Heart right ventricle (tissue), 16 donors: ENCODE results near the gene CROCC2. TPM values are rescaled to one million over a fixed set of nuclear protein-coding genes. Genes with fewer than 3 reads are reported as not detected.

Experiments
- ATAC-seq, 8 donors: fragments of 200-7000 bp; cut with Tn5 transposase; one replicate each; pipeline ENCODE4 v1.9.1; 2020; ENCODE audit warnings: mild to moderate bottlenecking in 8 of 8, moderate library complexity in 8 of 8, moderate number of reproducible peaks in 1 of 8
- DNase-seq, 2 donors: peaks; one replicate each; pipeline ENCODE4 v3.0.0-alpha.2; 2020
- H3K27ac ChIP-seq, 10 donors: fragments of 200-600 bp; sonication (generic) in 2 of 10; one replicate each; pipeline versions ENCODE4 v1.5.0 to v1.8.0; 2020 to 2022; ENCODE audit warnings: mild to moderate bottlenecking in 3 of 10
- H3K27me3 ChIP-seq, 7 donors: fragments of 200-600 bp; one replicate each; pipeline ENCODE4 v1.8.0; 2021 to 2022; ENCODE audit warnings: mild to moderate bottlenecking in 2 of 7
- H3K36me3 ChIP-seq, 9 donors: fragments of 200-600 bp; sonication (generic) in 1 of 9; one replicate each; pipeline versions ENCODE4 v1.5.0 to v1.8.0; 2020 to 2022; ENCODE audit warnings: mild to moderate bottlenecking in 2 of 9
- H3K4me1 ChIP-seq, 9 donors: fragments of 200-600 bp; sonication (generic) in 1 of 9; one replicate each; pipeline versions ENCODE4 v1.5.0 to v1.8.0; 2020 to 2022; ENCODE audit warnings: mild to moderate bottlenecking in 4 of 9
- H3K4me3 ChIP-seq, 10 donors: fragments of 200-600 bp; sonication (generic) in 2 of 10; one replicate each; pipeline versions ENCODE4 v1.5.0 to v1.8.0; 2020 to 2022; ENCODE audit warnings: mild to moderate bottlenecking in 7 of 10, moderate library complexity in 2 of 10
- H3K9me3 ChIP-seq, 11 donors: fragments of 200-600 bp in 10 of 11; sonication (generic) in 2 of 11; one replicate each; pipeline versions ENCODE4 v1.5.0 to v1.8.0; 2013 to 2022; ENCODE audit warnings: mild to moderate bottlenecking in 2 of 11, control low read depth in 1 of 11, moderate library complexity in 1 of 11
- CTCF ChIP-seq, 9 donors: fragments of 200-600 bp; sonication (generic) in 2 of 9; IDR thresholded peaks; one replicate each; pipeline versions ENCODE4 v1.5.0 to v1.8.0; 2021 to 2022; ENCODE audit warnings: antibody characterized with exemption in 9 of 9, mild to moderate bottlenecking in 5 of 9, moderate library complexity in 1 of 9
- WGBS, 2 donors: extraction: QIAGEN DNeasy Blood & Tissue Kit; methylation state at CpG; one replicate each; pipeline ENCODE4 v1.1.7; 2013; ENCODE audit warnings: inconsistent platforms in 1 of 2; 5-methylcytosine and 5-hydroxymethylcytosine counted together
- intact Hi-C, 10 donors: fragments of 100-400 bp; cut with DNase I; formaldehyde crosslinking; loops; one replicate each; pipeline versions ENCODE4 v1.11.1 to v1.14.2; 2022
- polyA plus RNA-seq, 2 donors: library from polyadenylated mRNA; stranded (reverse); fragments of 200-250 nt; gene quantifications; one replicate each; pipeline ENCODE4 v1.2.3, GENCODE V29; 2013
- total RNA-seq, 10 donors: library from RNA; stranded (reverse); fragmentation: NEBNext Ultra II Directional in 3 of 10; extraction: Animal tissue kit (Norgen Biotek cat#: 25700) in 3 of 10; gene quantifications; one replicate each; pipeline versions ENCODE4 v1.2.1 to v1.2.4, GENCODE V29; 2021 to 2023
- donor health status: Arrhythmogenic right ventricular cardiomyopathy.
- donor health status: ischemic (EF 13 %, LVEDD 7.1; RV severe dilation, severe dysfunction).
- donor health status: healthy with polysubstance abuse.
- donor health status: DM: no; HTN: yes; CAD: no.
- donor health status: DM: no; HTN: no; CAD: no.
- donor health status: ischemic (EF 25% LVEDD 6.9; RV normal size, moderate dysfunction).
- donor health status: ischemic (EF 25% LVEDD 5.7; RV mildly dilated, moderate dysfunction).
- donor health status: healthy.
- donor health status: DM: yes; HTN: yes; CAD: no.
- donor health status: Ischemic cardiomyopathy.
- donor health status: ischemic (EF 35%, LVEDD 5.7; RV mildly dilated, moderate dysfunction).
- donor health status: nonischemic (EF 11% LVEDD 7.7; RV severe dilation, severe dysfunction).
- donor health status: DM: yes; HTN: yes; CAD: no.
- donor health status: PGD.
- donor health status: ischemic (EF 29% LVEDD 5.4; RV normal size, mild dysfunction).
- donor health status: nonischemic (EF 23%, LVEDD 6.1; RV moderate dilation, normal function).

Gene CROCC2
- total and polyA plus RNA-seq, 12 donors: 0.06 TPM; not detected in 11

- WGBS, 2 donors: 90% methylated on average over 2 of the region's 2 CpGs
- no peak for TF ChIP-seq CTCF (IDR thresholded peaks at IDR 0.05)
- DNase-seq (no peak), ATAC-seq (no peak)
- Histone ChIP-seq H3K4me1 (no peaks in the 10 kb centered on the region), H3K9me3 (no peaks in the 10 kb centered on the region), H3K27ac (no peak overlapping the region), H3K27me3 (peaks cover 0 to 16% (median 0%) of the 10 kb centered on the region in 7 donors), H3K4me3 (no peak overlapping the region), H3K36me3 (no peaks in the 10 kb centered on the region)
- intact Hi-C loops: no loop called here
Measured at GRCh38 chr2:240861547-240861946, 44.6 kb upstream of the CROCC2 start.

- Histone ChIP-seq H3K27ac (no peak overlapping the region), H3K4me3 (no peak overlapping the region), H3K27me3 (peaks cover 0 to 22% (median 0%) of the 10 kb centered on the region in 7 donors), H3K4me1 (no peaks in the 10 kb centered on the region), H3K36me3 (no peaks in the 10 kb centered on the region), H3K9me3 (no peaks in the 10 kb centered on the region)
- intact Hi-C loops: no loop called here
- no peak for DNase-seq
- TF ChIP-seq CTCF (IDR thresholded peaks at IDR 0.05): no peak
- WGBS, 2 donors: 83 to 84% methylated on average over 3 of the region's 3 CpGs
- no peak for ATAC-seq
Measured at GRCh38 chr2:240864475-240864874, 41.7 kb upstream of the CROCC2 start.

GRCh38 chr2:240865391-240865790 lies 40.7 kb upstream of the CROCC2 start:
- Histone ChIP-seq H3K4me3 (no peak overlapping the region), H3K27ac (no peak overlapping the region), H3K4me1 (no peaks in the 10 kb centered on the region), H3K36me3 (no peaks in the 10 kb centered on the region), H3K9me3 (no peaks in the 10 kb centered on the region), H3K27me3 (peaks cover 0 to 28% (median 0%) of the 10 kb centered on the region in 7 donors)
- intact Hi-C loops: no loop called here
- WGBS, 2 donors: 81 to 82% methylated on average over 5 of the region's 5 CpGs
- no peak for ATAC-seq
- no peak for TF ChIP-seq CTCF (IDR thresholded peaks at IDR 0.05)
- DNase-seq: no peak

GRCh38 chr2:240868286-240869108 lies 37.6 kb upstream of the CROCC2 start, which contains the start of gene AGXT:
AGXT (plus strand) TSS chr2:240868824; CDS start chr2:240868866, 42 bp downstream.
- no peak within 1 kb of the TSS for H3K27ac ChIP-seq
- 73 to 76% methylated on average over 21 of the region's 21 CpGs for WGBS, 2 donors
- ATAC-seq (peak in 2 of 8 donors; percentile 12 to 24), DNase-seq (no peak)
- no peak within 1 kb of the TSS for H3K4me3 ChIP-seq
- intact Hi-C loops: no loop called here
- TF ChIP-seq CTCF (IDR thresholded peaks at IDR 0.05): no peak
- H3K27me3 ChIP-seq: peaks cover 0 to 30% (median 0%) of the 10 kb centered on the region in 7 donors
- no peaks in the 10 kb centered on the region for H3K4me1 ChIP-seq
- H3K36me3 ChIP-seq: no peaks in the 10 kb centered on the region
- H3K9me3 ChIP-seq: no peaks in the 10 kb centered on the region
